ENCODE results near the gene SOD2. TPM values are rescaled to one million over a fixed set of nuclear protein-coding genes. Genes with fewer than 3 reads are reported as not detected.

The SOD2 gene
- polyA plus RNA-seq, 1 of the 3 experiments (the other 2 are of a cell fraction) = 26.8 TPM

GRCh38 chr6:159649441-159649840, 43.6 kb downstream of the SOD2 start (continued):
- TF ChIP-seq USF1 (IDR thresholded peaks at IDR 0.05; ENCODE audit: borderline replicate concordance, low read depth) (no peak), IRF3 (IDR thresholded peaks at IDR 0.05; ENCODE audit: low read depth, low read length) (no peak), GABPA (IDR thresholded peaks at IDR 0.05; ENCODE audit: low read depth) (no peak), EP300 (IDR thresholded peaks at IDR 0.05; ENCODE audit: borderline replicate concordance in 1 of 2, low read depth in 1 of 2, low read length in 1 of 2) (no peak), MAX (IDR thresholded peaks at IDR 0.05; ENCODE audit: low read depth) (no peak)

GRCh38 chr6:159646733-159647132, 46.3 kb downstream of the SOD2 start:
- Histone ChIP-seq H3K4me1 (ENCODE audit: control insufficient read depth in 1 of 2, insufficient read depth in 2 of 2, low read depth in 1 of 2, low read length in 1 of 2) (no peaks in the 10 kb centered on the region), H3F3A (replicated peaks; ENCODE audit: insufficient read depth) (no peaks in the 10 kb centered on the region), H3K36me3 (replicated peaks in 1 of 2; ENCODE audit: control insufficient read depth in 1 of 2, insufficient read depth in 2 of 2, low read length in 1 of 2) (no peaks in the 10 kb centered on the region), H3K9ac (no peak overlapping the region), H3K79me2 (ENCODE audit: insufficient read depth) (no peaks in the 10 kb centered on the region), H3K9me3 (no peaks in the 10 kb centered on the region), H3K27ac (ENCODE audit: low read depth in 2 of 2, low read length in 1 of 2) (no peak overlapping the region), H2AFZ (ENCODE audit: low read depth) (no peak overlapping the region), H3K4me2 (no peak overlapping the region), H3K4me3 (ENCODE audit: low read depth in 2 of 2, low read length in 1 of 2) (no peak overlapping the region), H3K27me3 (ENCODE audit: insufficient read depth) (no peaks in the 10 kb centered on the region), H3K9me2 (no peaks in the 10 kb centered on the region), H4K20me1 (ENCODE audit: insufficient read depth) (no peaks in the 10 kb centered on the region)
- 69% methylated on average over 2 of the region's 2 CpGs for WGBS (ENCODE audit: low lambda C conversion rate)
- DNase-seq = no peak
- ChIA-PET CTCF (interaction anchor here (1.0 to 2.8 kb wide), 5 partner anchors 8 to 496 kb away, joined by 3 to 17 read pairs (median 3); no protein-coding TSS in a partner anchor), POLR2A (interaction anchor here (0.6 kb wide), 1 partner anchor 12 kb away, joined by 5 read pairs; no protein-coding TSS in a partner anchor)
- TF ChIP-seq CHD2 (IDR thresholded peaks at IDR 0.05; ENCODE audit: low read length, partially characterized antibody) (no peak), NRF1 (IDR thresholded peaks at IDR 0.05; ENCODE audit: low read depth, low read length) (no peak), YY1 (IDR thresholded peaks at IDR 0.05; ENCODE audit: low read depth) (no peak), REST (IDR thresholded peaks at IDR 0.05; ENCODE audit: low read depth, low read length) (no peak), FOXJ3 (CRISPR knock-in tag; IDR thresholded peaks at IDR 0.05) (no peak), RXRA (IDR thresholded peaks at IDR 0.05; ENCODE audit: borderline replicate concordance, low read depth) (no peak), TEAD4 (IDR thresholded peaks at IDR 0.05; ENCODE audit: borderline replicate concordance, insufficient read depth) (no peak)
